GM23248 (cell line): ENCODE data around the gene IBTK.

Source experiments
- EZH2 ChIP-seq: fragments of 200-600 bp; sonication (generic); IDR thresholded peaks from 2 replicates; pipeline ENCODE4 v1.6.1; 2018; ENCODE audit warnings: antibody characterized with exemption, mild to moderate bottlenecking; ENCODE audit not compliant: insufficient read depth, poor library complexity, severe bottlenecking
- EZH2phosphoT487 ChIP-seq: fragments of 200-600 bp; sonication (generic); IDR thresholded peaks from 2 replicates; pipeline ENCODE4 v1.6.1; 2018; ENCODE audit warnings: antibody characterized with exemption, moderate library complexity, mild to moderate bottlenecking, low read depth; ENCODE audit not compliant: insufficient read depth

DNA sequence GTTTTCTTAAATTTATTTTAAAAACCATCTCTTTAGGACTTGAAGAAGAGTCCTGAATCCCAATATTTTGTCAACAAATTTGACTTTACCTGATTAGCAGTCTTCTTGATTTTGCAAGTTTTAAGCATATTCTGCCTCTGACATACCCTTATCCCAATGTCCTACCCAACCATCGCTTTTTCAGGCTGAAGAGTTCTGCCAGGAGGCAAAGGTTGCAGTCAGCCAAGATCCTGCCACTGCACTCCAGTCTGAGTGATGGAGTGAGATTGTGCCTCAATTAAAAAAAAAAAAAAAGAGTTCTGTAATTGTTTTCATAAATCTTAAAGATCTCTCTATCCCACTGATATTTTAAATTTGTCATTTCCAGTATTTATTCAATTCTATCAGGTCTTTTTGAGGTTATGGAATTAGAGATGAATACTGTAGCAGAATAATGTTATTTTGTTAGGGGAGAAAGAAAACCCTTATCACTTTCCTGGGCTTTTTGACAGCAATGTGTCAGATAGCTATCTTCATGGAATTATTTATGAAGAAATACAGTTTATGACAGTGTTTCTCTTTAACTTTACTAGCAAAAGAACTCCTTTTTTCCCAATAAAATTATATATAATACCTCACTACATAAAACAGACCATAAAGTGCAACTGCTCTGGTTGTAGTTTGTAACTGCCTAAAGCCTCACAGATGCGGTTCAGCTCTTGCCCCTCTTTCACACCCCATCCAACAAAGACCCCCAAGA lies 78.2 kb downstream of the IBTK start:
- TF ChIP-seq EZH2phosphoT487, result no peak
- no peak for TF ChIP-seq EZH2
